Kidney (tissue), 14 donors: ENCODE results near the gene SPG7. TPM values are rescaled to one million over a fixed set of nuclear protein-coding genes. Genes with fewer than 3 reads are reported as not detected.
A peak's percentile ranks its signal among the peaks of the same experiment; 100 is the strongest.

Source experiments
- DNase-seq, 5 donors: peaks; one replicate each; pipeline ENCODE4 v3.0.0-alpha.2; 2013 to 2020
- FAIRE-seq: peaks from 2 replicates; lab custom pipeline; 2012; peaks lifted over from hg19 to GRCh38; lab: Jason Lieb, UNC
- H3K27ac ChIP-seq, 2 donors: one replicate each; pipeline ENCODE4 v1.7.0; 2013; ENCODE audit warnings: low read depth in 2 of 2, low read length in 2 of 2, inconsistent platforms in 1 of 2
- H3K27me3 ChIP-seq: one replicate; pipeline ENCODE4 v1.7.1; 2013; ENCODE audit warnings: low read length, inconsistent platforms; ENCODE audit not compliant: control insufficient read depth, insufficient read depth
- H3K36me3 ChIP-seq, 3 donors: one replicate each; pipeline versions ENCODE4 v1.7.0 to v1.7.1; 2013; ENCODE audit warnings: low read length in 3 of 3, control low read depth in 1 of 3, inconsistent platforms in 1 of 3; ENCODE audit not compliant: insufficient read depth in 3 of 3, control insufficient read depth in 2 of 3
- H3K4me1 ChIP-seq, 3 donors: one replicate each; pipeline versions ENCODE4 v1.7.0 to v1.7.1; 2013; ENCODE audit warnings: low read length in 3 of 3, inconsistent platforms in 1 of 3, low read depth in 1 of 3; ENCODE audit not compliant: control insufficient read depth in 2 of 3, insufficient read depth in 2 of 3
- H3K4me3 ChIP-seq, 3 donors: one replicate each; pipeline versions ENCODE4 v1.7.0 to v1.8.1; 2013; ENCODE audit warnings: low read length in 3 of 3, control low read depth in 1 of 3, inconsistent platforms in 1 of 3
- H3K9ac ChIP-seq, 3 donors: one replicate each; pipeline versions ENCODE4 v1.7.0 to v1.7.1; 2013; ENCODE audit warnings: low read length in 3 of 3, control low read depth in 1 of 3, inconsistent platforms in 1 of 3
- H3K9me3 ChIP-seq, 3 donors: one replicate each; pipeline versions ENCODE4 v1.7.0 to v1.7.1; 2013; ENCODE audit warnings: low read length in 3 of 3, control low read depth in 1 of 3, inconsistent platforms in 1 of 3; ENCODE audit not compliant: control insufficient read depth in 2 of 3, insufficient read depth in 1 of 3
- intact Hi-C: fragments of 100-400 bp; cut with DNase I; formaldehyde crosslinking; loops from one replicate; pipeline ENCODE4 v1.11.1; 2022
- polyA plus RNA-seq: library from polyadenylated mRNA; stranded (reverse); fragments of 350-450 nt; fragmentation: Illumina TruSeq; extraction: RNeasy Lipid Tissue Mini Kit (QIAGEN cat#74804); gene quantifications from one replicate; pipeline ENCODE4 v1.2.3, GENCODE V29; 2014; ENCODE audit warnings: low read depth, low replicate concordance; ENCODE audit not compliant: insufficient read depth
- total RNA-seq: library from RNA; stranded (reverse); fragmentation: NEBNext Ultra II Directional; extraction: Animal tissue kit (Norgen Biotek cat#: 25700); gene quantifications from one replicate; pipeline ENCODE4 v1.2.1, GENCODE V29; 2021
- TF ChIP-seq, protein P1 (sequence below): IDR thresholded peaks from 3 replicates; pipeline ENCODE4 v1.5.1; 2012; ENCODE audit warnings: mild to moderate bottlenecking, moderate library complexity, borderline replicate concordance; ENCODE audit not compliant: insufficient read depth; ENCODE audit errors: extremely low read depth
- donor health status: control.
- donor health status: control.
- donor health status: control.
- donor health status: control.
- donor health status: control.
- donor health status: DM: yes; HTN: yes; CAD: no.
- donor health status: Normal renal cell carcinoma (clear cell type).

The SPG7 gene
- total and polyA plus RNA-seq, 2 donors from 2014 or later = 71.0 to 108 TPM

DNA sequence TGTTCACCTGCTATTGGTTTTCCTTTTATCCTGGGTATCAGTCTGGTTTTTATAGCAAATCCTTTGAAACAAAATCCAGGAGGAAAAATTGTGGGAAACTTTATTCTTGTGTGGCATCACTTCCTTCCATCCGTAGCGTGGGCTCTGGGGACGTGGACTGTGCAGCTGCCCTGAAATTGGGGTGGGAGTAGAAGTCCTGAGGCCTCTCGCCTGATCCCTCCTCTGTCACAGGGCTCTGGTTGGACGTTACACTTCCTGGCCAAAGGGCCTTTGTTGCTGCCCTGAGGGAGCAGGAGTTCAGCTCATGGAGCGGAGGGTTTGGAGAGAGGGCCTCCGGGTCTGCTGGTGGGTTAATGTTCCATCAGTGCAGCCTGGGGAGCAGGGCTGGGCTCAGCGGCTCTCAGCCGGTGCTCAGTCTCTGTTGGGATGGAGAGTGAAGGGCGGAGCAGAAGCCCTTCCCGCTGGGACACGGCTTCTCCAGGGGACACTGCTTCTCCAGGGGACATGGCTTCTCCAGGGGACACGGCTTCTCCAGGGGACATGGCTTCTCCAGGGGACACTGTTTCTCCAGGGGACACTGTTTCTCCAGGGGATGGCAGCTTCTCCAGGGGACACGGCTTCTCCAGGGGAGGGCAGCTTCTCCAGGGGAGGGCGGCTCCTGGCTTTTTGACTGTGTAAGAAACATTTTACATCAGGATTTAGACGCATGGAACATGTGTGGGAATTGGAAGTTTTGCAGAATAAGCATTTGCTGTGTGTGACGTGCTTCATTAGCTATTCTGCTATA lies 37.0 kb downstream of the SPG7 start:
- DNase-seq (peak in 2 of 5 donors; percentile 17 to 30), FAIRE-seq (no peak)

DNA sequence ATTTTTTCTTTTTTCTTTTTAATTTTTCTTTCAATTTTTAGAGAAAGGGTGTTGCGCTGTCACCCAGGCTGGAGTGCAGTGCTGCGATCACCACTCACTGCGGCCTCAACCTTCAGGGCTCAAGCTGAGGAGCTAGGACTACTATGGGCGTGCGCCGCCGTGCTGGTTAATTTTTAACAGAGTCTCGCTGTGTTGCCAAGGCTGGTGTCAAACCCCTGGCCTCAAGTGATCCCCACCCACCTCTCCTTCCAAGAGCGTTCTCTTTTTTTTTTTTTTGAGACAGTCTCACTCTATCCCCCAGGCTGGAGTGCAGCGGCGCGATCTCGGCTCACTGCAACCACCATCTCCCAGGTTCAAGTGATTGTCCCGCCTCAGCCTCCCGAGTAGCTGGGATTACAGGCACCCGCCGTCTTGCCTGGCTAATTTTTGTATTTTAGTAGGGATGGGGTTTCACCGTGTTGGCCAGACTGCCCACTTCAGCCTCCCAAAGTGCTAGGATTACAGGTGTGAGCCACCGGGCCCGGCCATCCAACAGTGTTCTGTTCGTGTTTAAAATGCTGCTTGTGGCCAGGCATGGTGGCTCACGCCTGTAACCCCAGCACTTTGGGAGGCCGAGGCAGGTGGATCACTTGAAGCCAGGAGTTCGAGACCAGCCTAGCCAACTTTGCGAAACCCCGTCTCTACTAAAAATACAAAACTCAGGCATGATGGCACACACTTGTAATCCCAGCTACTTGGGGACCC lies 37.8 kb downstream of the SPG7 start:
- intact Hi-C loops = no loop called here
- H3K9me3 ChIP-seq = no peaks in the 10 kb centered on the region
- H3K27me3 ChIP-seq = no peaks in the 10 kb centered on the region
- no peak overlapping the region for H3K27ac ChIP-seq
- H3K36me3 ChIP-seq = peaks cover 0 to 28% (median 17%) of the 10 kb centered on the region in 3 donors
- no peak overlapping the region for H3K4me3 ChIP-seq
- no peak for FAIRE-seq
- H3K9ac ChIP-seq = no peak overlapping the region
- no peaks in the 10 kb centered on the region for H3K4me1 ChIP-seq
- TF ChIP-seq, protein P1, sequence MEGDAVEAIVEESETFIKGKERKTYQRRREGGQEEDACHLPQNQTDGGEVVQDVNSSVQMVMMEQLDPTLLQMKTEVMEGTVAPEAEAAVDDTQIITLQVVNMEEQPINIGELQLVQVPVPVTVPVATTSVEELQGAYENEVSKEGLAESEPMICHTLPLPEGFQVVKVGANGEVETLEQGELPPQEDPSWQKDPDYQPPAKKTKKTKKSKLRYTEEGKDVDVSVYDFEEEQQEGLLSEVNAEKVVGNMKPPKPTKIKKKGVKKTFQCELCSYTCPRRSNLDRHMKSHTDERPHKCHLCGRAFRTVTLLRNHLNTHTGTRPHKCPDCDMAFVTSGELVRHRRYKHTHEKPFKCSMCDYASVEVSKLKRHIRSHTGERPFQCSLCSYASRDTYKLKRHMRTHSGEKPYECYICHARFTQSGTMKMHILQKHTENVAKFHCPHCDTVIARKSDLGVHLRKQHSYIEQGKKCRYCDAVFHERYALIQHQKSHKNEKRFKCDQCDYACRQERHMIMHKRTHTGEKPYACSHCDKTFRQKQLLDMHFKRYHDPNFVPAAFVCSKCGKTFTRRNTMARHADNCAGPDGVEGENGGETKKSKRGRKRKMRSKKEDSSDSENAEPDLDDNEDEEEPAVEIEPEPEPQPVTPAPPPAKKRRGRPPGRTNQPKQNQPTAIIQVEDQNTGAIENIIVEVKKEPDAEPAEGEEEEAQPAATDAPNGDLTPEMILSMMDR = no peak
- peak in 4 of 5 donors; percentile 61 to 78 (median 64) for DNase-seq

More for the DNA sequence above, 37.0 kb downstream of the SPG7 start:
- Histone ChIP-seq H3K27ac (no peak overlapping the region), H3K27me3 (no peaks in the 10 kb centered on the region), H3K9me3 (no peaks in the 10 kb centered on the region), H3K4me3 (no peak overlapping the region), H3K36me3 (peaks cover 0 to 28% (median 17%) of the 10 kb centered on the region in 3 donors), H3K9ac (no peak overlapping the region), H3K4me1 (no peaks in the 10 kb centered on the region)
- intact Hi-C loops = no loop called here
- TF ChIP-seq, protein P1 = no peak

GRCh38 chr16:89546781-89547180 lies 38.6 kb downstream of the SPG7 start:
- Histone ChIP-seq H3K27me3 (no peaks in the 10 kb centered on the region), H3K4me3 (no peak overlapping the region), H3K27ac (no peak overlapping the region), H3K36me3 (peaks cover 0 to 29% (median 18%) of the 10 kb centered on the region in 3 donors), H3K9me3 (no peaks in the 10 kb centered on the region), H3K9ac (no peak overlapping the region), H3K4me1 (no peaks in the 10 kb centered on the region)
- FAIRE-seq (no peak), DNase-seq (no peak)
- intact Hi-C loops = no loop called here
- TF ChIP-seq, protein P1 = no peak
